Measurements from ENCODE around the gene PCBP4.

- TF ChIP-seq CTCF (IDR thresholded peaks at IDR 0.05; ENCODE audit: low read depth, low read length) (no peak), EZH2phosphoT487 (IDR thresholded peaks at IDR 0.05; ENCODE audit: low read depth) (no peak)
Measured at GRCh38 chr3:51945031-51945840, 22.0 kb downstream of the PCBP4 start.

All from OCI-LY3 (cell line).